ENCODE data around the gene ASTN1. TPM values are rescaled to one million over a fixed set of nuclear protein-coding genes. Genes with fewer than 3 reads are reported as not detected.

ASTN1 gene
- total RNA-seq, 6 experiments from 2014 or later = not detected

- Mint-ChIP-seq H3K9me3 (peaks cover 17% of the 10 kb centered on the region), H3K4me3 (no peak overlapping the region), H3K36me3 (ENCODE audit: low read depth) (no peaks in the 10 kb centered on the region), H3K27me3 (ENCODE audit: insufficient read depth) (no peaks in the 10 kb centered on the region), H3K27ac (no peak overlapping the region), H3K4me1 (ENCODE audit: low read depth) (no peaks in the 10 kb centered on the region)
- no peak for TF ChIP-seq CTCF (IDR thresholded peaks at IDR 0.05)
- DNase-seq = no peak
Measured at GRCh38 chr1:176854758-176855745, 309.5 kb downstream of the ASTN1 start.

GRCh38 chr1:176854121-176854520, 310.4 kb downstream of the ASTN1 start:
- Mint-ChIP-seq H3K4me3 (no peak overlapping the region), H3K9me3 (peaks cover 19% of the 10 kb centered on the region), H3K27ac (no peak overlapping the region), H3K36me3 (ENCODE audit: low read depth) (no peaks in the 10 kb centered on the region), H3K4me1 (ENCODE audit: low read depth) (no peaks in the 10 kb centered on the region), H3K27me3 (ENCODE audit: insufficient read depth) (no peaks in the 10 kb centered on the region)
- DNase-seq = no peak
- TF ChIP-seq CTCF (IDR thresholded peaks at IDR 0.05) = no peak

- DNase-seq = no peak
- no peaks in the 10 kb centered on the region for H3K36me3 Mint-ChIP-seq (ENCODE audit: low read depth)
- no peaks in the 10 kb centered on the region for H3K27me3 Mint-ChIP-seq (ENCODE audit: insufficient read depth)
- H3K4me3 Mint-ChIP-seq = no peak overlapping the region
- H3K9me3 Mint-ChIP-seq = peaks cover 22% of the 10 kb centered on the region
- no peak for TF ChIP-seq CTCF (IDR thresholded peaks at IDR 0.05)
- H3K27ac Mint-ChIP-seq = no peak overlapping the region
- H3K4me1 Mint-ChIP-seq (ENCODE audit: low read depth) = no peaks in the 10 kb centered on the region
Measured at GRCh38 chr1:176853503-176853902, 311.0 kb downstream of the ASTN1 start.

GRCh38 chr1:176852124-176852523, 312.4 kb downstream of the ASTN1 start:
- Mint-ChIP-seq H3K4me1 (ENCODE audit: low read depth) (no peaks in the 10 kb centered on the region), H3K27me3 (ENCODE audit: insufficient read depth) (no peaks in the 10 kb centered on the region), H3K27ac (no peak overlapping the region), H3K9me3 (peaks cover 27% of the 10 kb centered on the region), H3K4me3 (no peak overlapping the region), H3K36me3 (ENCODE audit: low read depth) (no peaks in the 10 kb centered on the region)
- no peak for TF ChIP-seq CTCF (IDR thresholded peaks at IDR 0.05)
- DNase-seq = no peak

GRCh38 chr1:176850871-176851270, 313.6 kb downstream of the ASTN1 start:
- Mint-ChIP-seq H3K4me3 (no peak overlapping the region), H3K27me3 (ENCODE audit: insufficient read depth) (no peaks in the 10 kb centered on the region), H3K36me3 (ENCODE audit: low read depth) (no peaks in the 10 kb centered on the region), H3K4me1 (ENCODE audit: low read depth) (no peaks in the 10 kb centered on the region), H3K27ac (no peak overlapping the region), H3K9me3 (peaks cover 25% of the 10 kb centered on the region)
- no peak for TF ChIP-seq CTCF (IDR thresholded peaks at IDR 0.05)
- no peak for DNase-seq

All from HFFc6 (cell line).